GM12873 (cell line): ENCODE results near the gene VIL1.

Experiments
- TF ChIP-seq, protein P1 (sequence below): IDR thresholded peaks from 2 replicates; pipeline ENCODE4 v1.5.1; 2012; ENCODE audit warnings: low read depth, mild to moderate bottlenecking, moderate library complexity, low read length, control low read depth; ENCODE audit not compliant: insufficient read depth; ENCODE audit errors: missing control alignments

The VIL1 gene

GRCh38 chr2:218399391-218400166 lies 19.3 kb upstream of the VIL1 start, which contains the start of gene CTDSP1:
TSS of gene CTDSP1 (plus strand) at chr2:218399868. CDS start at chr2:218400091, 223 bp downstream.
- TF ChIP-seq, protein P1, sequence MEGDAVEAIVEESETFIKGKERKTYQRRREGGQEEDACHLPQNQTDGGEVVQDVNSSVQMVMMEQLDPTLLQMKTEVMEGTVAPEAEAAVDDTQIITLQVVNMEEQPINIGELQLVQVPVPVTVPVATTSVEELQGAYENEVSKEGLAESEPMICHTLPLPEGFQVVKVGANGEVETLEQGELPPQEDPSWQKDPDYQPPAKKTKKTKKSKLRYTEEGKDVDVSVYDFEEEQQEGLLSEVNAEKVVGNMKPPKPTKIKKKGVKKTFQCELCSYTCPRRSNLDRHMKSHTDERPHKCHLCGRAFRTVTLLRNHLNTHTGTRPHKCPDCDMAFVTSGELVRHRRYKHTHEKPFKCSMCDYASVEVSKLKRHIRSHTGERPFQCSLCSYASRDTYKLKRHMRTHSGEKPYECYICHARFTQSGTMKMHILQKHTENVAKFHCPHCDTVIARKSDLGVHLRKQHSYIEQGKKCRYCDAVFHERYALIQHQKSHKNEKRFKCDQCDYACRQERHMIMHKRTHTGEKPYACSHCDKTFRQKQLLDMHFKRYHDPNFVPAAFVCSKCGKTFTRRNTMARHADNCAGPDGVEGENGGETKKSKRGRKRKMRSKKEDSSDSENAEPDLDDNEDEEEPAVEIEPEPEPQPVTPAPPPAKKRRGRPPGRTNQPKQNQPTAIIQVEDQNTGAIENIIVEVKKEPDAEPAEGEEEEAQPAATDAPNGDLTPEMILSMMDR = no peak

DNA sequence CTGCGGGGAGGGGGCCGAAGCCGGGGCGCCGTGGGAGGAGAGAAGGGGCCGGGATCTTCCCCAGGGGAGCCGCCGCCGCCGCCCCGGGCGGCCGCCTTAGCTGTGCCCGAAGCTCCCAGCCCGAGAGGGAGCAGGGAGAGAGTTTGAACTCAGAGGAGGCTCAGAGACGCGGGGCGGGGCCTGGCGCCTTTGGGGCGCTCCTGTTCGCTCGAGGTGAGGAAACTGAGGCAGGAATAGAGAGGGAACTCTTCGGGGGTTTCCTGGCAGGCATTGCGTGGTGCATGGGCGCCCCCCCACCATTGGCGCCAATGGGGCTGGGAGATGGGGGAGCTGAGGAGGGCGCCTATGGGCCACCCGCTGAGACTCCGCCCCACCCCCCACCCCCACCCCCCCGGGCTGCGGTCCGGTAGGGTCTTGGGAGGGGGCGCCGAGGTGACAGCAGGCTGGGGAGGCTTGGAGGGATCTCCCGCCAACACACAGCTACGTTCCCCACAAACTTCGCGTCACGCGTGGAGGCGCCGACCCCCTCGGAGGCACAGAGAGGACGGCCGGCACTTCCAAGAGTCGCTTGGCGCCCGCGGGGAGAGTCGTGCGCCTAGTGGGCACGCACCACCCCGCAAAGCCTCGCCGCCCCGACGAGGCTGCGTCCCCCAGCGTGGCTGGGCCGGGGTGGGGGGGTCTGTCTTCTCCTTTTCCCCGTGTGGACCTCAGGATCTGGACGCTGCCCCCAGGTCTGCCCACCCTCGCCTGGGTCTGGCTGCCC lies 18.6 kb upstream of the VIL1 start:
- TF ChIP-seq, protein P1 = no peak

DNA sequence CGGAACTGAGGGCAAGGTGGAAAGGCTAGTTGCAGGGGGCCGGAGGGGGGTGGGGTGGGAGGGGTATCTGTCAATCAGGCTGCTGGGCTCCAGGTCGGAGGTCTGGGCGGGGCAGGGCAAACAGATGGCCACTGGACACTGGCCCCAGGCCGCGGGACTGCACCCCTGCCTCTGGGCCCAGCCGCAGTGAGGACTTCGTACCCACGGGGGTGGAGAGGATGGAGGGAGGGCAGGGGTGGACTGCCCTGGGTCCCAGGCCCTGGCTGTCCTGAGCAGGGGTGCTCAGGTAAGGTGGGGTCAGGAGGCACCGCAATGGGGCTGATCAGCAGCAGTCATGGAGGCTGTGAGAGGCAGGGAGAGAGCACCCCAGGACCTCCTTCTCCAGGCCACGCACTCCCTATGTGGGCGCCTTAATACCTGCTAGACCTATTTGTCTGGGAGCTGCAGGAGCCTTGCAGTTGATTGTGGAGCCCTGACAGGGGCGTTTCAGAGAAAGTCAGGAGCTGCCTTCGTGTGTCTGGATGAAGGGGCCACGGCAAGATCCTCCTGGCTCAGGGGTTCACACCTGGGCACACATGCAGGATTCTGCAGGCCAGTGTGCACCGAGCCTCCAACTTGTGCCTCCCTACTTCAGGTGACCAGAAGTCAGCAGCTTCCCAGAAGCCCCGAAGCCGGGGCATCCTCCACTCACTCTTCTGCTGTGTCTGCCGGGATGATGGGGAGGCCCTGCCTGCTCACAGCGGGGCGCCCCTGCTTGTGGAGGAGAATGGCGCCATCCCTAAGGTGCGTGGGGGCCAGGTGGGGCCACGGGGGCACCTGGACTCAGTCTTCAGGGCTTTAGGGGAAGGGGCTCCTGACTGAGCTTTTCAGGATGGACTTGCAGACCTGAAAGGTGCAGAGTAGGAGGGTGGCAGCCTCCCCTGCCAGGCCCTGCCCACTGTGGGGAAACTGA lies 17.7 kb upstream of the VIL1 start:
- TF ChIP-seq, protein P1 = no peak

- TF ChIP-seq, protein P1 = no peak
Measured at GRCh38 chr2:218401890-218402289, 17.0 kb upstream of the VIL1 start.

- TF ChIP-seq, protein P1 = no peak
Measured at GRCh38 chr2:218402491-218402901, 16.4 kb upstream of the VIL1 start.

GRCh38 chr2:218402911-218403411 lies 16.0 kb upstream of the VIL1 start:
- TF ChIP-seq, protein P1 = no peak
